Measurements from ENCODE around the gene VSTM4. TPM values are rescaled to one million over a fixed set of nuclear protein-coding genes. Genes with fewer than 3 reads are reported as not detected.

Gene VSTM4
- total RNA-seq, 1 experiment from 2014 or later = not detected

DNA sequence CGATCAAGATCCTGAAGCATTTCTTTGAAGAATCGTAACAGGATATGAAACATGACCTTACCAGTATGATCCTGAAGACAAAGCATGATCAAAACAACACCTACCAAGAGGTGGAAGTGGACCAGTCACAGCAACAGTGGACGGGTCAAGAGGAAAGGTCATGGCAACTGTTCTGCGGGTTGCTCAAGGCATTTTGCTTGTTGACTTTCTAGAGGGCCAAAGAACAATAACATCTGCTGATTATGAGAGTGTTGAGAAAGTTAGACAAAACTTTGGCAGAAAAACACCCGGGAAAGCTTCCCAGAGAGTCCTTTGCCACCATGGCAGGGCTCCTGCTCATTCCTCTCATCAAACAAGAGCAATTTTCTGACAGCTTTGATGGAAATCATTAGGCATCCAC lies 110.1 kb downstream of the VSTM4 start:
- CTCF ChIA-PET = no interaction called here
- H3K4me2 ChIP-seq = no peak overlapping the region
- intact Hi-C loops (cut with micrococcal nuclease; ENCODE audit: unreplicated experiment) = no loop called here
- no TSS peak for BruUV-seq (replicated peaks)
- peaks cover 40% of the 10 kb centered on the region for H3K27me3 ChIP-seq (ENCODE audit: insufficient read depth, low read depth)
- TF ChIP-seq CTCF (conservative IDR thresholded peaks at IDR 0.05) (no peak), EZH2 (IDR thresholded peaks at IDR 0.05; ENCODE audit: low read depth) (no peak)
- no peak for DNase-seq
- H2AFZ ChIP-seq = no peak overlapping the region
- no peak overlapping the region for H3K4me3 ChIP-seq
- POLR2A ChIA-PET (ENCODE audit: unreplicated experiment) = no interaction called here
- H4K20me1 ChIP-seq (ENCODE audit: insufficient read depth) = no peaks in the 10 kb centered on the region
- H3K79me2 ChIP-seq (ENCODE audit: low read depth) = no peaks in the 10 kb centered on the region
- H3K9me2 ChIP-seq (ENCODE audit: insufficient read depth) = no peaks in the 10 kb centered on the region
- H3K9me3 ChIP-seq (ENCODE audit: insufficient read depth, low read depth) = no peaks in the 10 kb centered on the region
- H3K27ac ChIP-seq = no peak overlapping the region
- no peaks in the 10 kb centered on the region for H3K4me1 ChIP-seq (replicated peaks; ENCODE audit: insufficient read depth)
- no peaks in the 10 kb centered on the region for H3K36me3 ChIP-seq (ENCODE audit: low read depth)
- H3F3A ChIP-seq (ENCODE audit: insufficient read depth, low read depth) = no peaks in the 10 kb centered on the region

DNA sequence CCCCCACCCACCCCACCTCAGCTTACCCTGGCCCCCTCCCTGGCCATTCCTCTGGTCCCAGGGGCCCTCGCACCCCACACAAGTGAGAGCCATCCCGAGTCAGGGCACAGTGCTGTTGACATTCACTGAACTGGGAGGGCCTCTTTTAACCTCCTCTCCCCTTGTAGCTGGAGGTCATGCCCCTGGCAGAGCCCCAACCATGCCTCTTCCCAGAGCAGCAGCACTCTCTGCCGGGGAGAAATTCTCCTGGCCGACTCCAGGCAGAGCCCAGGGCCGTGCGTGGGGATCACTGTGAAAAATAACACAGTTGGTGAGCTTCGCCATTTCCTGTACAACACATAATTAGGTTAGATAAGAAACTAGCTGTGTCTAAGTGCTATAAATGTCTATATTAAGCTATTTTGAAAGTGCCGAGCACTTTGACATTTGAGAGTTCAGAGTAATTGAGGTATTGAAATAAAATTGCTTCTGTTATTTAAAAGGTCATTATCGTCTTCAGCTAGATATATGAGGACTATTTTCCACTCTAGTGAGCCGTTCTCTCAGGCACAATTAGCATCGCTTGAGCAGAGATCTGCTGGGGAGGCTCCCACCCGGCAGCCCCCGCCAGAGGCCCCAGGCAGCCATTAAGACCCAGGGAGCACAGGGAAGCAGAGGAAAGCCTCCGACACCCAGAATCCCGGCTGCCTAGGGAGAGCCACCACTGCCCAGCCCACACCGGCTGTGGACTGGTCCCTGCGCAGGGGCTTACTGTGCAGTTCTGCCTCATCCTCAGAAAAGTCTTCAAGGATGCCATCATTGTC lies 113.3 kb downstream of the VSTM4 start:
- Histone ChIP-seq H2AFZ (no peak overlapping the region), H3K4me3 (no peak overlapping the region), H3K4me1 (replicated peaks; ENCODE audit: insufficient read depth) (no peaks in the 10 kb centered on the region), H4K20me1 (ENCODE audit: insufficient read depth) (no peaks in the 10 kb centered on the region), H3K27ac (no peak overlapping the region), H3K9me2 (ENCODE audit: insufficient read depth) (no peaks in the 10 kb centered on the region), H3K4me2 (no peak overlapping the region), H3K36me3 (ENCODE audit: low read depth) (no peaks in the 10 kb centered on the region), H3K79me2 (ENCODE audit: low read depth) (no peaks in the 10 kb centered on the region), H3F3A (ENCODE audit: insufficient read depth, low read depth) (no peaks in the 10 kb centered on the region), H3K27me3 (ENCODE audit: insufficient read depth, low read depth) (peaks cover 26% of the 10 kb centered on the region; the same call in 1 of the 2 replicates), H3K9me3 (ENCODE audit: insufficient read depth, low read depth) (no peaks in the 10 kb centered on the region)
- no TSS peak for BruUV-seq (replicated peaks)
- DNase-seq = no peak
- intact Hi-C loops (cut with micrococcal nuclease; ENCODE audit: unreplicated experiment) = no loop called here
- ChIA-PET CTCF (no interaction called here), POLR2A (ENCODE audit: unreplicated experiment) (no interaction called here)
- TF ChIP-seq EZH2 (IDR thresholded peaks at IDR 0.05; ENCODE audit: low read depth) (no peak), CTCF (conservative IDR thresholded peaks at IDR 0.05) (no peak)

DNA sequence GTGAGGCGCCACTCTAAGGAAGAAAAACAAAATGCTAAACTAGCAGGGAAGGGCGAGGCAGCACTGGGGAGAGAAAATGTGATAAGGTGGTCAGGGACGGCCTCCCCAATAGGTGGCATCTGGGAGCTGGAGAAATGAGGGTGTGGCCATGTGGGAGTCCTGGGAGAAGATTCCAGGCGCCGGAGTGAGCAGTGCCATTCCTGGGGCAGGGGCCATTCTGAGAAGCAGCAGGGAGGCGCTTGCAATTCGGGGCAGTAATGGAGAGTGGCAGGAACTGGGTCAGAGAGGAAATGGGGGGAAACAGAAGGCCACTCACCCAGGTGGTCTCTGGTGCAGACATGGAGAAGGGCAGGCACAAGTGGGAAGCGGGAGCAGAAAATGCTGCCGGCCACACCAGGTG lies 113.9 kb downstream of the VSTM4 start:
- TF ChIP-seq EZH2 (IDR thresholded peaks at IDR 0.05; ENCODE audit: low read depth) (no peak), CTCF (conservative IDR thresholded peaks at IDR 0.05) (no peak)
- Histone ChIP-seq H3K9me3 (ENCODE audit: insufficient read depth, low read depth) (no peaks in the 10 kb centered on the region), H4K20me1 (ENCODE audit: insufficient read depth) (no peaks in the 10 kb centered on the region), H3K4me2 (no peak overlapping the region), H3K4me3 (no peak overlapping the region), H3K27ac (no peak overlapping the region), H3K27me3 (ENCODE audit: insufficient read depth, low read depth) (peaks cover 23% of the 10 kb centered on the region; the same call in 1 of the 2 replicates), H2AFZ (no peak overlapping the region), H3K79me2 (ENCODE audit: low read depth) (no peaks in the 10 kb centered on the region), H3K4me1 (replicated peaks; ENCODE audit: insufficient read depth) (no peaks in the 10 kb centered on the region), H3K9me2 (ENCODE audit: insufficient read depth) (no peaks in the 10 kb centered on the region), H3K36me3 (ENCODE audit: low read depth) (no peaks in the 10 kb centered on the region), H3F3A (ENCODE audit: insufficient read depth, low read depth) (no peaks in the 10 kb centered on the region)
- ChIA-PET CTCF (no interaction called here), POLR2A (ENCODE audit: unreplicated experiment) (no interaction called here)
- no TSS peak for BruUV-seq (replicated peaks)
- intact Hi-C loops (cut with micrococcal nuclease; ENCODE audit: unreplicated experiment) = no loop called here
- DNase-seq = no peak

Data from PC-9 (cell line).